GM23248 (cell line): ENCODE data around the gene AOPEP. TPM values are rescaled to one million over a fixed set of nuclear protein-coding genes. Genes with fewer than 3 reads are reported as not detected.
A peak's percentile ranks its signal among the peaks of the same experiment; 100 is the strongest.

Source experiments
- DNase-seq: peaks from one replicate; pipeline ENCODE4 v3.0.0-alpha.2; 2015
- H2AFZ ChIP-seq: fragments of 200-600 bp; sonication (generic); 2 replicates; pipeline ENCODE4 v1.6.1; 2016; ENCODE audit warnings: antibody characterized with exemption
- H3F3A ChIP-seq: fragments of 200-600 bp; sonication (generic); 2 replicates; pipeline ENCODE4 v1.6.1; 2016; ENCODE audit warnings: mild to moderate bottlenecking, antibody characterized with exemption, mixed run types; ENCODE audit not compliant: insufficient read depth
- H3K27ac ChIP-seq: fragments of 200-600 bp; sonication (generic); 2 replicates; pipeline ENCODE4 v1.5.1; 2016; ENCODE audit warnings: mild to moderate bottlenecking
- H3K27me3 ChIP-seq: fragments of 200-600 bp; sonication (generic); replicated peaks from 2 replicates; pipeline ENCODE4 v1.6.1; 2016; ENCODE audit warnings: mild to moderate bottlenecking; ENCODE audit not compliant: insufficient read depth
- H3K36me3 ChIP-seq: fragments of 200-600 bp; sonication (generic); 2 replicates; pipeline ENCODE4 v1.6.1; 2016; ENCODE audit warnings: low read depth, mild to moderate bottlenecking
- H3K4me1 ChIP-seq: fragments of 200-600 bp; sonication (generic); 2 replicates; pipeline ENCODE4 v1.6.1; 2016; ENCODE audit warnings: mild to moderate bottlenecking; ENCODE audit not compliant: insufficient read depth
- H3K4me2 ChIP-seq: fragments of 200-600 bp; sonication (generic); one replicate; pipeline ENCODE4 v1.6.1; 2016; ENCODE audit warnings: mild to moderate bottlenecking; ENCODE audit not compliant: unreplicated experiment
- H3K4me3 ChIP-seq: fragments of 200-600 bp; sonication (generic); 2 replicates; pipeline ENCODE4 v1.5.1; 2016; ENCODE audit warnings: mild to moderate bottlenecking
- H3K79me2 ChIP-seq: fragments of 200-600 bp; sonication (generic); 2 replicates; pipeline ENCODE4 v1.6.1; 2016; ENCODE audit warnings: mild to moderate bottlenecking; ENCODE audit not compliant: insufficient read depth
- H3K9ac ChIP-seq: fragments of 200-600 bp; sonication (generic); 2 replicates; pipeline ENCODE4 v1.6.1; 2016; ENCODE audit warnings: mild to moderate bottlenecking
- H3K9me2 ChIP-seq: fragments of 200-600 bp; sonication (generic); 2 replicates; pipeline ENCODE4 v1.6.1; 2016; ENCODE audit warnings: mixed run types, mild to moderate bottlenecking, moderate library complexity; ENCODE audit not compliant: insufficient read depth
- H3K9me3 ChIP-seq: fragments of 200-600 bp; sonication (generic); one replicate; pipeline ENCODE4 v1.6.1; 2017; ENCODE audit warnings: low read depth
- H4K20me1 ChIP-seq: fragments of 200-600 bp; sonication (generic); 2 replicates; pipeline ENCODE4 v1.6.0; 2016; ENCODE audit not compliant: insufficient read depth
- EZH2 ChIP-seq: fragments of 200-600 bp; sonication (generic); IDR thresholded peaks from 2 replicates; pipeline ENCODE4 v1.6.1; 2018; ENCODE audit warnings: antibody characterized with exemption, mild to moderate bottlenecking; ENCODE audit not compliant: insufficient read depth, poor library complexity, severe bottlenecking
- EZH2phosphoT487 ChIP-seq: fragments of 200-600 bp; sonication (generic); IDR thresholded peaks from 2 replicates; pipeline ENCODE4 v1.6.1; 2018; ENCODE audit warnings: antibody characterized with exemption, moderate library complexity, mild to moderate bottlenecking, low read depth; ENCODE audit not compliant: insufficient read depth
- WGBS, 2 experiments: methylation state at CpG; one replicate each; pipeline ENCODE4 v1.1.6; 2015 to 2017; ENCODE audit warnings: low lambda C conversion rate in 2 of 2, low coverage in 1 of 2; ENCODE audit errors: missing lambda C conversion rate in 2 of 2; 5-methylcytosine and 5-hydroxymethylcytosine counted together
- in situ Hi-C: fragments of 300-500 bp; cut with MboI; formaldehyde crosslinking; loops from 2 replicates; pipeline ENCODE4 v1.15.0; 2020
- polyA plus RNA-seq: library from polyadenylated mRNA; unstranded; fragments of >200 nt; fragmentation: Nextera tagmentation; extraction: Ambion mirVana; gene quantifications from 2 replicates; pipeline ENCODE4 v1.2.1, GENCODE V29; 2016
- total RNA-seq: library from RNA; depleted of rRNA; stranded (reverse); fragments of >200 nt; shearing (Covaris generic); gene quantifications from 2 replicates; pipeline ENCODE4 v1.2.3, GENCODE V29; 2014

AOPEP gene
- total and polyA plus RNA-seq, 2 experiments from 2014 or later, result 90.0 to 120 TPM

GRCh38 chr9:94802251-94802650 is 75.8 kb downstream of the AOPEP start:
- Histone ChIP-seq H3K9me2 (no peaks in the 10 kb centered on the region), H3K9ac (no peak overlapping the region), H3K4me2 (no peak overlapping the region), H2AFZ (no peak overlapping the region), H3K36me3 (no peaks in the 10 kb centered on the region), H3K27me3 (no peaks in the 10 kb centered on the region), H3F3A (peaks cover 32% of the 10 kb centered on the region), H3K4me1 (peaks cover 55% of the 10 kb centered on the region), H4K20me1 (no peaks in the 10 kb centered on the region), H3K9me3 (no peaks in the 10 kb centered on the region), H3K27ac (0 out of 2 replicates have a peak overlapping the region, but pooled peaks have one; percentile 36), H3K79me2 (no peaks in the 10 kb centered on the region), H3K4me3 (no peak overlapping the region)
- 87 to 97% methylated on average over 1 of the region's 1 CpG for WGBS, 2 experiments
- TF ChIP-seq EZH2phosphoT487 (no peak), EZH2 (no peak)
- no peak for DNase-seq
- in situ Hi-C loops, result no loop called here

- WGBS, 2 experiments, result 79 to 82% methylated on average over 3 of the region's 3 CpGs
- H3K36me3 ChIP-seq, result no peaks in the 10 kb centered on the region
- H2AFZ ChIP-seq, result no peak overlapping the region
- no peaks in the 10 kb centered on the region for H3K9me3 ChIP-seq
- no peak overlapping the region for H3K9ac ChIP-seq
- H3K79me2 ChIP-seq, result no peaks in the 10 kb centered on the region
- no peak overlapping the region for H3K4me3 ChIP-seq
- no peak overlapping the region for H3K4me2 ChIP-seq
- H3F3A ChIP-seq, result peaks cover 32% of the 10 kb centered on the region
- no peaks in the 10 kb centered on the region for H4K20me1 ChIP-seq
- H3K27me3 ChIP-seq, result no peaks in the 10 kb centered on the region
- in situ Hi-C loops, result no loop called here
- peaks cover 55% of the 10 kb centered on the region for H3K4me1 ChIP-seq
- TF ChIP-seq EZH2 (no peak), EZH2phosphoT487 (no peak)
- no peak overlapping the region for H3K27ac ChIP-seq
- no peak for DNase-seq
- H3K9me2 ChIP-seq, result no peaks in the 10 kb centered on the region
Observed at GRCh38 chr9:94802793-94803192, 76.3 kb downstream of the AOPEP start.

GRCh38 chr9:94804316-94804715 is 77.8 kb downstream of the AOPEP start:
- in situ Hi-C loops, result no loop called here
- Histone ChIP-seq H3K4me2 (no peak overlapping the region), H3K79me2 (no peaks in the 10 kb centered on the region), H3K27me3 (no peaks in the 10 kb centered on the region), H3K9me2 (no peaks in the 10 kb centered on the region), H3K4me1 (peaks cover 55% of the 10 kb centered on the region), H4K20me1 (no peaks in the 10 kb centered on the region), H3K9ac (no peak overlapping the region), H3K9me3 (no peaks in the 10 kb centered on the region), H3K36me3 (no peaks in the 10 kb centered on the region), H3K27ac (no peak overlapping the region), H3F3A (peaks cover 32% of the 10 kb centered on the region), H2AFZ (no peak overlapping the region), H3K4me3 (no peak overlapping the region)
- DNase-seq, result no peak
- TF ChIP-seq EZH2phosphoT487 (no peak), EZH2 (no peak)
- 98 to 100% methylated on average over 5 of the region's 5 CpGs for WGBS, 2 experiments

- Histone ChIP-seq H2AFZ (no peak overlapping the region), H3K4me2 (peak overlapping the region; percentile 55), H3K79me2 (no peaks in the 10 kb centered on the region), H4K20me1 (no peaks in the 10 kb centered on the region), H3K4me3 (no peak overlapping the region), H3K9ac (peak overlapping the region; percentile 16; the same call in 1 of the 2 replicates), H3K27ac (peak overlapping the region; percentile 92), H3K9me2 (no peaks in the 10 kb centered on the region), H3K27me3 (no peaks in the 10 kb centered on the region), H3K4me1 (peaks cover 50% of the 10 kb centered on the region), H3F3A (peaks cover 32% of the 10 kb centered on the region), H3K36me3 (no peaks in the 10 kb centered on the region), H3K9me3 (no peaks in the 10 kb centered on the region)
- in situ Hi-C loops, result no loop called here
- no peak for DNase-seq
- no peak for TF ChIP-seq EZH2phosphoT487
- TF ChIP-seq EZH2, result no peak
- WGBS, 2 experiments, result 60 to 68% methylated on average over 8 of the region's 8 CpGs
Observed at GRCh38 chr9:94805051-94805489, 78.6 kb downstream of the AOPEP start.
